ENCODE data around the gene OR52I1.

The OR52I1 gene

GRCh38 chr11:4637662-4638047 lies 43.8 kb downstream of the OR52I1 start:
- Histone ChIP-seq H3K27ac (no peak overlapping the region), H3K27me3 (peaks cover 35% of the 10 kb centered on the region), H3K9me3 (no peaks in the 10 kb centered on the region), H3K4me3 (ENCODE audit: low read depth in 1 of 2, low read length in 1 of 2) (no peak overlapping the region), H3K4me1 (ENCODE audit: control insufficient read depth in 1 of 2, insufficient read depth in 1 of 2, low read depth in 1 of 2, low read length in 1 of 2) (no peaks in the 10 kb centered on the region), H3K36me3 (no peaks in the 10 kb centered on the region)
- no peak for TF ChIP-seq CTCF (IDR thresholded peaks at IDR 0.05)

- Histone ChIP-seq H3K4me3 (ENCODE audit: low read depth in 1 of 2, low read length in 1 of 2) (no peak overlapping the region), H3K36me3 (no peaks in the 10 kb centered on the region), H3K27ac (no peak overlapping the region), H3K4me1 (ENCODE audit: control insufficient read depth in 1 of 2, insufficient read depth in 1 of 2, low read depth in 1 of 2, low read length in 1 of 2) (no peaks in the 10 kb centered on the region), H3K27me3 (peaks cover 40% of the 10 kb centered on the region), H3K9me3 (no peaks in the 10 kb centered on the region)
- no peak for TF ChIP-seq CTCF (IDR thresholded peaks at IDR 0.05)
These were observed 46.1 kb downstream of the OR52I1 start for GRCh38 chr11:4639931-4640330.

GRCh38 chr11:4641501-4641900 lies 47.7 kb downstream of the OR52I1 start:
- H3K4me3 ChIP-seq (ENCODE audit: low read depth in 1 of 2, low read length in 1 of 2) = no peak overlapping the region
- H3K36me3 ChIP-seq = no peaks in the 10 kb centered on the region
- H3K9me3 ChIP-seq = no peaks in the 10 kb centered on the region
- no peak overlapping the region for H3K27ac ChIP-seq
- H3K4me1 ChIP-seq (ENCODE audit: control insufficient read depth in 1 of 2, insufficient read depth in 1 of 2, low read depth in 1 of 2, low read length in 1 of 2) = no peaks in the 10 kb centered on the region
- no peak for TF ChIP-seq CTCF (IDR thresholded peaks at IDR 0.05)
- peaks cover 28% of the 10 kb centered on the region for H3K27me3 ChIP-seq

- Histone ChIP-seq H3K9me3 (no peaks in the 10 kb centered on the region), H3K4me1 (ENCODE audit: control insufficient read depth in 1 of 2, insufficient read depth in 1 of 2, low read depth in 1 of 2, low read length in 1 of 2) (no peaks in the 10 kb centered on the region), H3K36me3 (no peaks in the 10 kb centered on the region), H3K27ac (no peak overlapping the region), H3K27me3 (peaks cover 24% of the 10 kb centered on the region), H3K4me3 (ENCODE audit: low read depth in 1 of 2, low read length in 1 of 2) (no peak overlapping the region)
- no peak for TF ChIP-seq CTCF (IDR thresholded peaks at IDR 0.05)
These were observed 48.2 kb downstream of the OR52I1 start for GRCh38 chr11:4642043-4642442.

GRCh38 chr11:4643076-4643475 lies 49.2 kb downstream of the OR52I1 start:
- Histone ChIP-seq H3K4me1 (ENCODE audit: control insufficient read depth in 1 of 2, insufficient read depth in 1 of 2, low read depth in 1 of 2, low read length in 1 of 2) (no peaks in the 10 kb centered on the region), H3K27me3 (peaks cover 15% of the 10 kb centered on the region), H3K9me3 (no peaks in the 10 kb centered on the region), H3K4me3 (ENCODE audit: low read depth in 1 of 2, low read length in 1 of 2) (no peak overlapping the region), H3K27ac (no peak overlapping the region), H3K36me3 (no peaks in the 10 kb centered on the region)
- TF ChIP-seq CTCF (IDR thresholded peaks at IDR 0.05) = no peak

GRCh38 chr11:4643682-4644081 lies 49.8 kb downstream of the OR52I1 start, which contains the start of gene OR51E1:
Gene OR51E1, plus strand, starts transcription at chr11:4643982. Its CDS starts 8,545 bp downstream, at chr11:4652527.
- H3K27ac ChIP-seq = no peak within 1 kb of the TSS
- no peak within 1 kb of the TSS for H3K4me3 ChIP-seq (ENCODE audit: low read depth in 1 of 2, low read length in 1 of 2)
- H3K4me1 ChIP-seq (ENCODE audit: control insufficient read depth in 1 of 2, insufficient read depth in 1 of 2, low read depth in 1 of 2, low read length in 1 of 2) = no peaks in the 10 kb centered on the region
- no peaks in the 10 kb centered on the region for H3K36me3 ChIP-seq
- no peak for TF ChIP-seq CTCF (IDR thresholded peaks at IDR 0.05)
- no peaks in the 10 kb centered on the region for H3K9me3 ChIP-seq
- H3K27me3 ChIP-seq = peaks cover 14% of the 10 kb centered on the region
